Skeletal muscle cell (primary cell): Measurements from ENCODE around the gene PFKM.
"Not testable (repeated sequence)": the region's sequence is repeated elsewhere in the genome, so short reads cannot be mapped to it uniquely, and the experiment has no call there.

ENCODE experiments used
- DNase-seq: peaks from one replicate; pipeline ENCODE4 v3.0.0-alpha.2; 2010; ENCODE audit warnings: low read depth
- H3K4me3 ChIP-seq: 2 replicates; pipeline ENCODE4 v1.5.1; 2011; ENCODE audit warnings: low read depth, mild to moderate bottlenecking, control low read depth, low read length, moderate library complexity

The PFKM gene

DNA sequence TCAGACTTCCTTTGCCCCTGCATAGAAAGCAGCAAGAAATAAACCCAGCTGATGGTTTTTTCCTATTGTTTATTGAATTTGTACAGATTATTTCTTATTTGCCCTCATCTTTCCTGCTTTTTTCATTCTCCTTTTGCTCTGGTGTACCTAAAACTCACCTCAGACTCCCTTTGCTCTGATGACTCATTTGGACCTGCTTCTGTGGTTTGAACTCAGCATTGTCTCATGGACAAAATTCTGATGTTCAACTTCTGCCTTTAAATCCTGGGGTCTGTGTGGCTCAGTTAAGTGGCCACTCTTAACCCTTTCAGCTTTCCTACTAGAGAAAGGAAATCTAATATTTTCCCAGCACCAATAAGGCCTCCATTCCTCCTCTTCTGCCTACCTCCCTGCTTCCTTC is 9.7 kb upstream of the PFKM start:
- H3K4me3 ChIP-seq = no peak overlapping the region
- DNase-seq = no peak

DNA sequence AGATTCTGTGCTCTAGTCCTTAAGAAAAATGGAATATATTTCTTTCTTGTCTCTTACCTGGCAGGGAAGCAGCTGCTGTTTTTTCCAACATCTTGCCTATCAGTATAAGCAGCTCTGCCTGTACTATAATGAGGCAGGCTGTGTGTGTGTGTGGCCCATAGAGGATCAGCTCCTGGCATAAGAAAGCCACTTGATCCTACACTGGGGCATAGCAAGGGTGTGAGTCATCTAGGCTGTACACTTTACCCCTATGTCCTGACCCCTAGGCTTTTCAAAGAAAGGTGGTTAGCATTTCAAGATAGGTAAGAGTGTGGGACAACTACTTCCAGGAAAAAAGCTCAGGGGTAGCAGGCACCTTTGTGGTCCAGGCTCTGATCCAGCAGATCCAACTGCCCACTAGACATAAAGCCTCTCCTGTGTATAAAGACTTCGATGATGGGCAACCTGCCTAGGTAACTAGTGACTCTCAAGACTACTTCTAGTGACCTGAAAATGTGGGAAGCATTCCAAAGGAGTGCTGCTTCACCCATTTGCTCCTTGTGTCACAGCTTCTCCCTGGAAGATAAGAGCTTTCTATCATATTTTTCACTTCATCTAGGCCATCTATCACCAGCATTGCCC is 8.4 kb upstream of the PFKM start:
- DNase-seq = no peak
- no peak overlapping the region for H3K4me3 ChIP-seq

DNA sequence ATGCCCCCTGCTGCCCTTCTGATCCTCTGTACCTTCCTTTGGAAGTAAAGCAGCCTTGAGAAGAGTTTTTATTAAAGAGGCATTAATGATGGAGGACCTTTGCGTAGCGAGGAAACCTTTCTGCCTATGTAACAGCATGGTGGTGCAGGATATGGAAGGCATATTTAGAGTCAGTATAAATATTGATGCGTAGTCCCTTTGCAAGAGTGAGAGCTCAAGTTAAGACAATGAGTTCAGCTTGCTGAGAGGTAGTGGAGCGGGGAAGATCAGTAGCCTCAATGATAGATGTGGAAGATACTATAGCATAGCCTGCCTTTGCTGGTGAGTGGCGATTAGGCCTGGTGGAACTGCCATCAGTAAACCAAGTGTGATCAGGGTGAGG is 7.9 kb upstream of the PFKM start:
- H3K4me3 ChIP-seq, DNase-seq: not testable (repeated sequence)

GRCh38 chr12:48115957-48116356 is 3.2 kb upstream of the PFKM start:
- no peak overlapping the region for H3K4me3 ChIP-seq
- DNase-seq = no peak

- DNase-seq = no peak
- H3K4me3 ChIP-seq = peak overlapping the region; percentile 88
Observed at GRCh38 chr12:48118284-48118871, 786 bp upstream of the PFKM start.

DNA sequence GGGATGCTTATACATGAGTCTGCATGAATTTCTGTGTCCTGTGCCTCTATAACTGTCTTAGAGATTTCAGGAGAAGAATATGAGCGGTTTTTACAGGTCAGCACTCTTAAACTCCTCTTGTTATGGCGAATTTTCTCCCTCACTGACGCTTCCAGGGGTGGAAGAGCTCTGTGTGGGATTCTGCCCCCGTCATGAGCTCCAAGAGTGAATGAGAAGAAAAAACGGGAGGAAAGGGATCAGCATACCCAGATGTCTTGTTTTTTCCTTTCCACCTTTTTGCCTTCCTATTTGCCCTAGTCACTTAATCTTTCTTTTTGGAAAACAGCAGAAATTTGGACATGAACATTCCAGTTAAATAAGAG is 651 bp downstream of the PFKM start:
- H3K4me3 ChIP-seq = peak overlapping the region; percentile 88
- no peak for DNase-seq

- no peak overlapping the region for H3K4me3 ChIP-seq
- no peak for DNase-seq
Observed at GRCh38 chr12:48121522-48121921, 2.4 kb downstream of the PFKM start.

GRCh38 chr12:48122065-48122834 is 3.1 kb downstream of the PFKM start:
- H3K4me3 ChIP-seq = no peak overlapping the region
- no peak for DNase-seq

GRCh38 chr12:48123169-48123568 is 4.0 kb downstream of the PFKM start:
- no peak overlapping the region for H3K4me3 ChIP-seq
- DNase-seq = no peak

GRCh38 chr12:48125542-48125941 is 6.4 kb downstream of the PFKM start:
- DNase-seq = not testable (repeated sequence)

DNA sequence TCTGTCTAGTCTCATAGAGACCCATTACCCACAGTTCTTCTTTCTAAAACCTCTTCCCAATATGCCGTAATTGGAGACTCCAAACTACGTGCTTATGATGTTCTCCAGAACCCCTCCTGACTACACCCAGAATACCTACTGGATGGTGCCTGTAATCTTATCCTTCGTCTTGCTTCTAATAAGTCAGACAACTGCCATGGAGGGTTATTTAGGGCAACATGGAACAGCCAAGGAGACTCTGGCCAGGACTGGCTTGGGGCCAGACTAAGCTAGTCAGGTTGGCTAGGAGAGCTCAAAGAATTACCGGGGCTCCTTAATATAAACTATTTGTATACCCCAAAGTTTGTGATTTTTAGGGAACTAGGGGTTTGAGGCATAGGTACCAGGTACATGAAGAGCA is 6.8 kb downstream of the PFKM start:
- H3K4me3 ChIP-seq = no peak overlapping the region
- DNase-seq = no peak

More at GRCh38 chr12:48125542-48125941, 6.4 kb downstream of the PFKM start:
- not testable (repeated sequence) for H3K4me3 ChIP-seq

- no peak for DNase-seq
- no peak overlapping the region for H3K4me3 ChIP-seq
Observed at GRCh38 chr12:48126953-48127630, 7.9 kb downstream of the PFKM start.

GRCh38 chr12:48128800-48129199 is 9.6 kb downstream of the PFKM start:
- DNase-seq = no peak
- H3K4me3 ChIP-seq = no peak overlapping the region

GRCh38 chr12:48129376-48129775 is 10.2 kb downstream of the PFKM start:
- H3K4me3 ChIP-seq = no peak overlapping the region
- DNase-seq = no peak

DNA sequence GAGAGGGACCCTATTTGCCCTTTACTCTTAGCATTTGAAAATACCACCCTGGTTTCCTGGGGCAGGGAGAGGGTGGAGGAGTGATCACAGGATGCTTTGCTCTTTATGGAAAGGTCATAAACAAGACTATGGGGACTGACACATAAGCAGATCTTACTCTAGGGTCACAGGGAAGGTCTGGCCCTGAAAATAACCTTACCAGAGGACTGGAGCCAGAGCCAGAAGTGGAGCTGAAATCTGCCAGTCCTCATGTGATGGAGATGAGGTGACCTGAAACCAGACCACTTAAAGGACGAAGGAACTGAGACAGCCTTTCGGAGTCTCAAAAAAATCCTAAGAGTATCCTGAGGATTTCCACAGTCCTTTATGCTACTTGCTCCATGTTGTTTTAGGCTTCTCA is 12.4 kb downstream of the PFKM start:
- DNase-seq = no peak
- H3K4me3 ChIP-seq = no peak overlapping the region

GRCh38 chr12:48132826-48133225 is 13.7 kb downstream of the PFKM start:
- no peak for DNase-seq
- H3K4me3 ChIP-seq = no peak overlapping the region

DNA sequence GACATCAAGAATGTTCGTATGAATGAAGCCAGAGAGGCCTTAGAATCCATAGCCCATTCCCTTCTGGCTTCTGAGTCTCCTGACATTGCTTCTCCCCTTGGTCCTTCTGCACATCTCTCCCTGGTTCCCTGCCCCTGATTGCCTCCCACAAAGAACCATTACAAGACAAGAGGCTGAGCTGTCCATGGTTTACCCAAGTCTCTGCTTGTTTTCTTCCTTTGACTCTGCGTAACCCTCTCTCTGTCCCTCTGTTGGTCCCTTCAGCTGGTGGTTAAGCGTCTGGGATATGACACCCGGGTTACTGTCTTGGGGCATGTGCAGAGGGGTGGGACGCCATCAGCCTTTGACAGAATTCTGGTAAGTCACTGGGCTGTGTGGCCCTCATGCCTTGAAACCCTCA is 15.9 kb downstream of the PFKM start:
- no peak for DNase-seq
- H3K4me3 ChIP-seq = no peak overlapping the region

GRCh38 chr12:48142818-48143674 is 23.9 kb downstream of the PFKM start:
- H3K4me3 ChIP-seq = no peak overlapping the region
- DNase-seq = no peak

DNA sequence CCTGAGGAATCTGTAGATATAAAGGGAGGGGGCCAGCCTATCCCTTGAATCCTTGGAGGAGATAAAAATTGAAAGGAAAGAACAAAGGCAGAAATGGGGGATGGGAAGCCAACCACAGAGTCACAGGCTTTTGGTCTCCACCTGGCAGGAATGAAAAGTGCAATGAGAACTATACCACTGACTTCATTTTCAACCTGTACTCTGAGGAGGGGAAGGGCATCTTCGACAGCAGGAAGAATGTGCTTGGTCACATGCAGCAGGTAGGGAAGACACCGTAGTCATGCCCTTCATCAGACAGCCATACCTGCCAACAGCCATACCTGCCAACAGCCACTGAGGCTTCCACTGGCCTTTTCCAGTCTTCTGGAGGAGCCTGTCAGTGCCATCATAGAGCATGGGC is 24.7 kb downstream of the PFKM start:
- no peak for DNase-seq
- no peak overlapping the region for H3K4me3 ChIP-seq

DNA sequence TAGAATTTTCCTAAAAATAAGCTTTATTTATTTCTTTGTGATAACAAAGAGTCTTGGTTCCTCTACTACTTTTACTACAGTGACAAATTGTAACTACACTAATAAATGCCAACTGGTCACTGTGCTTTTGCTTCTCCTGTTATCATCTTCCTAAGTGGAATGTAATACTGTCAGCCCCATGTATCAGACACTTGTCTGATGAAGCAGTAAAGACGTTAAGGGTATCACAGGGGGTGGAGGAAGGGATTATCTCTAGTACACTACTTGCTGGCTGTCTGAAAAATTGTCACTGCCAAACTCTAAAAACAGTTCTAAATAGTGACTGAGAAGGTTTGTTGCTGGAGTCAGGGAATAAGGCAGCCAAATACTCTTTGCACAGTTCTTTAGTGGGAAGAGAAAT is 26.8 kb downstream of the PFKM start:
- DNase-seq = no peak
- no peak overlapping the region for H3K4me3 ChIP-seq
